SK-N-SH (cell line): ENCODE results near the gene TSPAN11. TPM values are rescaled to one million over a fixed set of nuclear protein-coding genes. Genes with fewer than 3 reads are reported as not detected.

Source experiments
- CTCF ChIA-PET: fragments of 300-600, 350-600 bp; formaldehyde crosslinking; extraction: SDS; loops from one replicate; lab custom pipeline; 2021; lab: Yijun Ruan, JAX
- POLR2A ChIA-PET: fragments of 350-600 bp; sonication (Branson Sonifier 250); formaldehyde crosslinking; extraction: SDS; loops from one replicate; lab custom pipeline; 2020; ENCODE audit warnings: antibody characterized with exemption, inconsistent platforms; lab: Yijun Ruan, JAX
- DNase-seq: peaks from one replicate; pipeline ENCODE4 v3.0.0; 2012
- H2AFZ ChIP-seq: fragments of 200-600 bp; sonication (generic); 2 replicates; pipeline ENCODE4 v1.8.1; 2016; ENCODE audit warnings: antibody characterized with exemption, mild to moderate bottlenecking, low read depth
- H3F3A ChIP-seq: fragments of 200-600 bp; sonication (generic); replicated peaks from 2 replicates; pipeline ENCODE3; 2016; ENCODE audit warnings: antibody characterized with exemption, mild to moderate bottlenecking; ENCODE audit not compliant: insufficient read depth
- H3K27ac ChIP-seq, 2 experiments: fragments of 200-500 bp in 1 of 2; fragments of 200-600 bp in 1 of 2; sonication (Bioruptor generic) in 1 of 2; sonication (generic), shearing (Covaris generic) in 1 of 2; 2 replicates each; pipeline versions ENCODE4 v1.5.1 to v1.6.1; 2014 to 2016; ENCODE audit warnings: low read depth in 2 of 2, inconsistent platforms in 1 of 2, low read length in 1 of 2, mild to moderate bottlenecking in 1 of 2, mixed read lengths in 1 of 2
- H3K27me3 ChIP-seq: fragments of 200-600 bp; sonication (generic), shearing (Covaris generic); 2 replicates; pipeline ENCODE4 v1.6.1; 2016; ENCODE audit warnings: mixed run types; ENCODE audit not compliant: insufficient read depth
- H3K36me3 ChIP-seq, 2 experiments: fragments of 200-500 bp in 1 of 2; fragments of 200-600 bp in 1 of 2; sonication (Bioruptor generic) in 1 of 2; sonication (generic) in 1 of 2; replicated peaks in 1 of 2; 2 replicates each; pipeline versions ENCODE3 to v1.5.1; 2014 to 2016; ENCODE audit warnings: low read length in 1 of 2, mild to moderate bottlenecking in 1 of 2; ENCODE audit not compliant: insufficient read depth in 2 of 2, control insufficient read depth in 1 of 2
- H3K4me1 ChIP-seq, 2 experiments: fragments of 200-500 bp in 1 of 2; fragments of 200-600 bp in 1 of 2; sonication (Bioruptor generic) in 1 of 2; sonication (generic), shearing (Covaris generic) in 1 of 2; 2 replicates each; pipeline versions ENCODE4 v1.5.1 to v1.6.1; 2014 to 2016; ENCODE audit warnings: low read depth in 1 of 2, low read length in 1 of 2, mixed run types in 1 of 2; ENCODE audit not compliant: insufficient read depth in 2 of 2, control insufficient read depth in 1 of 2
- H3K4me2 ChIP-seq: fragments of 200-600 bp; sonication (generic), shearing (Covaris generic); 2 replicates; pipeline ENCODE4 v1.6.1; 2017; ENCODE audit warnings: mixed run types
- H3K4me3 ChIP-seq, 2 experiments: fragments of 200-500 bp in 1 of 2; fragments of 200-600 bp in 1 of 2; sonication (Bioruptor generic) in 1 of 2; sonication (generic), shearing (Covaris generic) in 1 of 2; 2 replicates each; pipeline versions ENCODE4 v1.5.1 to v1.8.1; 2014 to 2016; ENCODE audit warnings: low read depth in 2 of 2, inconsistent platforms in 1 of 2, low read length in 1 of 2, mild to moderate bottlenecking in 1 of 2, mixed read lengths in 1 of 2, moderate library complexity in 1 of 2
- H3K79me2 ChIP-seq: fragments of 200-600 bp; sonication (generic); 2 replicates; pipeline ENCODE4 v1.8.1; 2017; ENCODE audit warnings: mild to moderate bottlenecking; ENCODE audit not compliant: insufficient read depth
- H3K9ac ChIP-seq: fragments of 200-600 bp; sonication (generic); 2 replicates; pipeline ENCODE4 v1.6.1; 2017; ENCODE audit warnings: mixed run types
- H3K9me2 ChIP-seq: fragments of 200-600 bp; sonication (generic); 2 replicates; pipeline ENCODE4 v1.6.1; 2017; ENCODE audit warnings: mixed run types
- H3K9me3 ChIP-seq: fragments of 200-600 bp; sonication (generic); 2 replicates; pipeline ENCODE4 v1.6.1; 2017; ENCODE audit warnings: mixed run types, mild to moderate bottlenecking, moderate library complexity
- H4K20me1 ChIP-seq: fragments of 200-600 bp; sonication (generic); 2 replicates; pipeline ENCODE4 v1.6.1; 2017; ENCODE audit warnings: mild to moderate bottlenecking, mixed run types; ENCODE audit not compliant: insufficient read depth
- CHD2 ChIP-seq: fragments of 150-350 bp; IDR thresholded peaks from 2 replicates; pipeline ENCODE4 v1.6.1; 2018; ENCODE audit warnings: low read length; ENCODE audit not compliant: partially characterized antibody
- EP300 ChIP-seq, 2 experiments: IDR thresholded peaks; 2 replicates each; pipeline versions ENCODE4 v1.4.0 to v1.6.1; 2012; ENCODE audit warnings: borderline replicate concordance in 1 of 2, low read depth in 1 of 2, low read length in 1 of 2
- FOXJ3 ChIP-seq: sonication (generic); formaldehyde crosslinking; IDR thresholded peaks from 2 replicates; pipeline ENCODE4 v1.5.1; 2020; ENCODE audit warnings: mild to moderate bottlenecking, missing genetic modification reagents
- FOXM1 ChIP-seq: IDR thresholded peaks from 2 replicates; pipeline ENCODE4 v1.4.0; 2012; ENCODE audit warnings: low read depth, mild to moderate bottlenecking
- GABPA ChIP-seq: IDR thresholded peaks from 2 replicates; pipeline ENCODE4 v1.4.0; 2012; ENCODE audit warnings: low read depth, mild to moderate bottlenecking
- GATA2 ChIP-seq: sonication (generic); formaldehyde crosslinking; IDR thresholded peaks from 2 replicates; pipeline ENCODE4 v1.5.0; 2020; ENCODE audit warnings: mild to moderate bottlenecking, missing genetic modification reagents
- JUND ChIP-seq: IDR thresholded peaks from 2 replicates; pipeline ENCODE4 v1.4.0; 2012
- MEF2A ChIP-seq: IDR thresholded peaks from 2 replicates; pipeline ENCODE4 v1.4.0; 2012; ENCODE audit warnings: low read depth, borderline replicate concordance
- MXI1 ChIP-seq: IDR thresholded peaks from 2 replicates; pipeline ENCODE4 v1.6.1; 2012; ENCODE audit warnings: mild to moderate bottlenecking, low read depth, low read length, improper control_type of control experiment
- POLR2AphosphoS5 ChIP-seq: IDR thresholded peaks from 2 replicates; pipeline ENCODE4 v1.6.1; 2012; ENCODE audit warnings: low read depth, low read length
- RAD21 ChIP-seq: IDR thresholded peaks from 2 replicates; pipeline ENCODE4 v1.6.1; 2012; ENCODE audit warnings: mild to moderate bottlenecking, low read length
- RCOR1 ChIP-seq: fragments of 150-350 bp; IDR thresholded peaks from 2 replicates; pipeline ENCODE4 v1.6.1; 2017; ENCODE audit warnings: antibody characterized with exemption, low read length
- RFX5 ChIP-seq: IDR thresholded peaks from 2 replicates; pipeline ENCODE4 v1.6.1; 2012; ENCODE audit warnings: mild to moderate bottlenecking, improper control_type of control experiment, low read length
- TAF1 ChIP-seq: IDR thresholded peaks from 2 replicates; pipeline ENCODE4 v1.6.1; 2012; ENCODE audit warnings: low read depth, mild to moderate bottlenecking, low read length, moderate library complexity, borderline replicate concordance
- TCF12 ChIP-seq: IDR thresholded peaks from 2 replicates; pipeline ENCODE4 v1.4.0; 2012
- YY1 ChIP-seq: IDR thresholded peaks from 2 replicates; pipeline ENCODE4 v1.4.0; 2012; ENCODE audit warnings: low read depth, mild to moderate bottlenecking
- WGBS: methylation state at CpG from one replicate; pipeline ENCODE4 v1.1.6; 2017; ENCODE audit warnings: low lambda C conversion rate; 5-methylcytosine and 5-hydroxymethylcytosine counted together
- polyA plus RNA-seq, 3 experiments: library from polyadenylated mRNA; depleted of rRNA; stranded (reverse); fragments of >200 nt; gene quantifications; 2 replicates each; pipeline ENCODE4 v1.2.3, GENCODE V29; 2012
- TF ChIP-seq, protein P1 (sequence below): IDR thresholded peaks from 2 replicates; pipeline ENCODE4 v1.4.0; 2012; ENCODE audit warnings: low read depth, borderline replicate concordance
- TF ChIP-seq, protein P2 (sequence below): IDR thresholded peaks from 2 replicates; pipeline ENCODE4; 2012
- TF ChIP-seq, protein P3 (sequence below): fragments of 200-600 bp; sonication (generic); IDR thresholded peaks from 2 replicates; pipeline ENCODE4 v1.6.1; 2017; ENCODE audit warnings: antibody characterized with exemption, mild to moderate bottlenecking, moderate library complexity
- TF ChIP-seq, protein P4 (sequence below): fragments of 150-350 bp; IDR thresholded peaks from 2 replicates; pipeline ENCODE4 v1.6.1; 2017; ENCODE audit warnings: antibody characterized with exemption, low read length, low read depth, borderline replicate concordance
- TF ChIP-seq, protein P5 (sequence below): fragments of 150-350 bp; IDR thresholded peaks from 2 replicates; pipeline ENCODE4 v1.6.1; 2016; ENCODE audit warnings: mild to moderate bottlenecking, low read depth, low read length
- TF ChIP-seq, protein P6 (sequence below): IDR thresholded peaks from 2 replicates; pipeline ENCODE4 v1.4.0; 2012; ENCODE audit warnings: low read depth

Gene TSPAN11
- polyA plus RNA-seq, 1 of the 3 experiments (the other 2 are of a cell fraction) = 6.4 TPM

DNA sequence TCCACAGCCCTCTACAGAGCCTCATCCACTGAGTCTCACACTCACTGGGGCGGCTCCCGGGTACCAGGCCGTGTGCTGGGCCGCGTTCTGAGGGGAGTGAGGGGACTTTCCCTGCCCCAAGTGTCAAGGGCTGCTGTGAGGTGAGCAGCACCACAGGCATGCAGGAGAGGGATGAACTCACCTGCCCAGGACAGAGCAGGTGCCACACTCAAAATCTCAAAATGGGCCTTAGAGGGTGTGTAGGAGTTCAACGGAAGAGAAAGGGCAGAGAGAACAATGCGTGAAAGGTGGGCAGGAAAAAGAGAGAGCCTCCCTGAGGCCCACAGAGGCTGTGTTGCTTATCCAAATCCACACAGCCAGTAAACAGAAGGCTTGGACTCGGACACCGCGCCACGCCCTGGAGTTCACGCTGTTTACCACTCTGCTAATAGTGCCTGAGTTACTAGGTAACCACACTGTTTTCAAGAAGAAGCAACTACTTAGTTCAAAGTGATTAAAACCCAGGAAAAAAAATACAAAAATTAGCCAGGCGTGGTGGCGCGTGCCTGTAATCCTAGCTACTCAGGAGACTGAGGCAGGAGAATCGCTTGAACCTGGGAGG is 32.7 kb downstream of the TSPAN11 start (continued):
- TF ChIP-seq, protein P1, sequence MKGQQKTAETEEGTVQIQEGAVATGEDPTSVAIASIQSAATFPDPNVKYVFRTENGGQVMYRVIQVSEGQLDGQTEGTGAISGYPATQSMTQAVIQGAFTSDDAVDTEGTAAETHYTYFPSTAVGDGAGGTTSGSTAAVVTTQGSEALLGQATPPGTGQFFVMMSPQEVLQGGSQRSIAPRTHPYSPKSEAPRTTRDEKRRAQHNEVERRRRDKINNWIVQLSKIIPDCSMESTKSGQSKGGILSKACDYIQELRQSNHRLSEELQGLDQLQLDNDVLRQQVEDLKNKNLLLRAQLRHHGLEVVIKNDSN = no peak
- TF ChIP-seq CHD2 = no peak
- TF ChIP-seq, protein P2, sequence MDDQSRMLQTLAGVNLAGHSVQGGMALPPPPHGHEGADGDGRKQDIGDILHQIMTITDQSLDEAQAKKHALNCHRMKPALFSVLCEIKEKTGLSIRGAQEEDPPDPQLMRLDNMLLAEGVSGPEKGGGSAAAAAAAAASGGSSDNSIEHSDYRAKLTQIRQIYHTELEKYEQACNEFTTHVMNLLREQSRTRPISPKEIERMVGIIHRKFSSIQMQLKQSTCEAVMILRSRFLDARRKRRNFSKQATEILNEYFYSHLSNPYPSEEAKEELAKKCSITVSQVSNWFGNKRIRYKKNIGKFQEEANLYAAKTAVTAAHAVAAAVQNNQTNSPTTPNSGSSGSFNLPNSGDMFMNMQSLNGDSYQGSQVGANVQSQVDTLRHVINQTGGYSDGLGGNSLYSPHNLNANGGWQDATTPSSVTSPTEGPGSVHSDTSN = no peak
- TF ChIP-seq, protein P3, sequence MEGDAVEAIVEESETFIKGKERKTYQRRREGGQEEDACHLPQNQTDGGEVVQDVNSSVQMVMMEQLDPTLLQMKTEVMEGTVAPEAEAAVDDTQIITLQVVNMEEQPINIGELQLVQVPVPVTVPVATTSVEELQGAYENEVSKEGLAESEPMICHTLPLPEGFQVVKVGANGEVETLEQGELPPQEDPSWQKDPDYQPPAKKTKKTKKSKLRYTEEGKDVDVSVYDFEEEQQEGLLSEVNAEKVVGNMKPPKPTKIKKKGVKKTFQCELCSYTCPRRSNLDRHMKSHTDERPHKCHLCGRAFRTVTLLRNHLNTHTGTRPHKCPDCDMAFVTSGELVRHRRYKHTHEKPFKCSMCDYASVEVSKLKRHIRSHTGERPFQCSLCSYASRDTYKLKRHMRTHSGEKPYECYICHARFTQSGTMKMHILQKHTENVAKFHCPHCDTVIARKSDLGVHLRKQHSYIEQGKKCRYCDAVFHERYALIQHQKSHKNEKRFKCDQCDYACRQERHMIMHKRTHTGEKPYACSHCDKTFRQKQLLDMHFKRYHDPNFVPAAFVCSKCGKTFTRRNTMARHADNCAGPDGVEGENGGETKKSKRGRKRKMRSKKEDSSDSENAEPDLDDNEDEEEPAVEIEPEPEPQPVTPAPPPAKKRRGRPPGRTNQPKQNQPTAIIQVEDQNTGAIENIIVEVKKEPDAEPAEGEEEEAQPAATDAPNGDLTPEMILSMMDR = no peak
- TF ChIP-seq, all 33 proteins: peak for 0

DNA sequence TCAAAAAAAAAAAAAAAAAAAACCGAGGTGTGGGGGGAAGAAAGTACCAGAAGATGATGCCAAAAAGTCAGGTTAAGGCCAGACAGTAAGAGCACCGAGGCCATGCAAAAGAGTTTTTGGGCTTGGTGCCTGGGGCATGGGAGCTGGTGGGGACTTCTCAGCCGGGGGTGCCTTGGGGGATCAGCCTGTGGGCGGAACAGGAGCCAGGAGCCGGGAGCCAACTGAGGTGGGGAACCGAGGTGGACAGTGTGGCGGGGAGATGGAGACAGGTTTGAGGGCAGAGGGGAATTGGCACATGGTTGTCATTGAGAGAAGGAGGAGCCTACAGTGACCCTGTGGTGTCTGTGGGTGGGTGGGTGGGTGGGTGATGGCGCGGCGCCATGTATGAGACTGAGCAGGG is 33.2 kb downstream of the TSPAN11 start:
- DNase-seq = no peak
- Histone ChIP-seq H3K4me2 (no peak overlapping the region), H3K9me3 (no peaks in the 10 kb centered on the region), H3K27me3 (no peaks in the 10 kb centered on the region), H3F3A (no peaks in the 10 kb centered on the region), H3K36me3 (no peaks in the 10 kb centered on the region), H3K27ac (no peak overlapping the region), H3K4me3 (no peak overlapping the region), H3K79me2 (no peaks in the 10 kb centered on the region), H4K20me1 (no peaks in the 10 kb centered on the region), H3K9ac (no peak overlapping the region), H3K9me2 (no peaks in the 10 kb centered on the region), H2AFZ (no peak overlapping the region), H3K4me1 (no peaks in the 10 kb centered on the region; a peak in 1 of 4 replicates)
- CTCF ChIA-PET = interaction anchor here (1.3 kb wide), 1 partner anchor 38 kb away, joined by 3 read pairs; no protein-coding TSS in a partner anchor
- TF ChIP-seq CHD2 (no peak), TCF12 (no peak), RFX5 (no peak), GATA2 (CRISPR knock-in tag) (no peak), TAF1 (no peak), EP300 (IDR thresholded peaks at IDR 0.05; ENCODE audit: borderline replicate concordance in 1 of 2, low read depth in 1 of 2, low read length in 1 of 2) (no peak), YY1 (no peak), RCOR1 (no peak), GABPA (no peak), JUND (no peak), FOXM1 (no peak), RAD21 (no peak), MEF2A (no peak), POLR2AphosphoS5 (no peak), FOXJ3 (CRISPR knock-in tag) (no peak), MXI1 (no peak)
- TF ChIP-seq, protein P4, sequence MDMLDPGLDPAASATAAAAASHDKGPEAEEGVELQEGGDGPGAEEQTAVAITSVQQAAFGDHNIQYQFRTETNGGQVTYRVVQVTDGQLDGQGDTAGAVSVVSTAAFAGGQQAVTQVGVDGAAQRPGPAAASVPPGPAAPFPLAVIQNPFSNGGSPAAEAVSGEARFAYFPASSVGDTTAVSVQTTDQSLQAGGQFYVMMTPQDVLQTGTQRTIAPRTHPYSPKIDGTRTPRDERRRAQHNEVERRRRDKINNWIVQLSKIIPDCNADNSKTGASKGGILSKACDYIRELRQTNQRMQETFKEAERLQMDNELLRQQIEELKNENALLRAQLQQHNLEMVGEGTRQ = no peak
- TF ChIP-seq, protein P5, sequence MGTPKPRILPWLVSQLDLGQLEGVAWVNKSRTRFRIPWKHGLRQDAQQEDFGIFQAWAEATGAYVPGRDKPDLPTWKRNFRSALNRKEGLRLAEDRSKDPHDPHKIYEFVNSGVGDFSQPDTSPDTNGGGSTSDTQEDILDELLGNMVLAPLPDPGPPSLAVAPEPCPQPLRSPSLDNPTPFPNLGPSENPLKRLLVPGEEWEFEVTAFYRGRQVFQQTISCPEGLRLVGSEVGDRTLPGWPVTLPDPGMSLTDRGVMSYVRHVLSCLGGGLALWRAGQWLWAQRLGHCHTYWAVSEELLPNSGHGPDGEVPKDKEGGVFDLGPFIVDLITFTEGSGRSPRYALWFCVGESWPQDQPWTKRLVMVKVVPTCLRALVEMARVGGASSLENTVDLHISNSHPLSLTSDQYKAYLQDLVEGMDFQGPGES = no peak
- TF ChIP-seq, protein P6, sequence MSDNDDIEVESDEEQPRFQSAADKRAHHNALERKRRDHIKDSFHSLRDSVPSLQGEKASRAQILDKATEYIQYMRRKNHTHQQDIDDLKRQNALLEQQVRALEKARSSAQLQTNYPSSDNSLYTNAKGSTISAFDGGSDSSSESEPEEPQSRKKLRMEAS = no peak
- TF ChIP-seq, protein P1 = no peak
- WGBS = 76% methylated on average over 10 of the region's 10 CpGs
- POLR2A ChIA-PET = no interaction called here
